HepG2 (cell line): ENCODE results near the gene NAV1. TPM values are rescaled to one million over a fixed set of nuclear protein-coding genes. Genes with fewer than 3 reads are reported as not detected.

Experiments
- ATAC-seq: fragments of 200-7000 bp; cut with Tn5 transposase; 3 replicates; pipeline ENCODE4 v1.9.1; 2020; ENCODE audit warnings: mild to moderate bottlenecking, moderate library complexity
- BruUV-seq: library from RNA; stranded (reverse); fragments of 400-500 nt; replicated peaks from 2 replicates; lab custom pipeline; 2021; lab: Mats Ljungman, UMichigan
- CTCF ChIA-PET: fragments of 300-600 bp; formaldehyde crosslinking; extraction: SDS; loops from one replicate; lab custom pipeline; 2021; ENCODE audit warnings: low total read pairs, inconsistent platforms, low intra/inter-chr PET ratio; lab: Yijun Ruan, JAX
- POLR2A ChIA-PET: fragments of 350-600 bp; sonication (Branson Sonifier 250); formaldehyde crosslinking; loops from one replicate; lab custom pipeline; 2020; ENCODE audit warnings: antibody characterized with exemption, inconsistent platforms; lab: Yijun Ruan, JAX
- DNase-seq: peaks from one replicate; pipeline ENCODE4 v3.0.0-alpha.2; 2015; ENCODE audit warnings: low spot score
- FAIRE-seq: peaks from 3 replicates; lab custom pipeline; 2011; peaks lifted over from hg19 to GRCh38; lab: Jason Lieb, UNC
- H2AFZ ChIP-seq: one replicate; pipeline ENCODE4 v1.6.1; 2011; ENCODE audit warnings: low read length, inconsistent platforms
- H3K27ac ChIP-seq: fragments of 300-600 bp; 3 replicates; pipeline ENCODE4 v1.8.0; 2011; ENCODE audit warnings: mixed run types, mild to moderate bottlenecking, mixed read lengths, low read length, inconsistent platforms; ENCODE audit not compliant: insufficient read depth; ENCODE audit errors: extremely low read length
- H3K27me3 ChIP-seq, 2 experiments: fragments of 200-600 bp in 1 of 2; 2 replicates in 1 of 2; 3 replicates in 1 of 2; pipeline versions ENCODE4 v1.6.0 to v1.8.0; 2011; ENCODE audit warnings: low read length in 2 of 2, mild to moderate bottlenecking in 2 of 2, moderate library complexity in 2 of 2, inconsistent platforms in 1 of 2; ENCODE audit not compliant: insufficient read depth in 2 of 2, control insufficient read depth in 1 of 2
- H3K36me3 ChIP-seq, 2 experiments: fragments of 200-600 bp in 1 of 2; replicated peaks in 1 of 2; 2 replicates in 1 of 2; 3 replicates in 1 of 2; pipeline versions ENCODE4 v1.5.1 to v1.8.0; 2011; ENCODE audit warnings: low read length in 2 of 2, inconsistent platforms in 1 of 2; ENCODE audit not compliant: insufficient read depth in 2 of 2, control insufficient read depth in 1 of 2
- H3K4me1 ChIP-seq: 2 replicates; pipeline ENCODE4 v1.5.1; 2012; ENCODE audit warnings: low read length, inconsistent platforms; ENCODE audit not compliant: insufficient read depth
- H3K4me2 ChIP-seq: 2 replicates; pipeline ENCODE4 v1.6.0; 2011; ENCODE audit warnings: low read depth, low read length, inconsistent platforms
- H3K4me3 ChIP-seq, 3 experiments: fragments of 200-600 bp in 1 of 3; sonication (generic), shearing (Covaris generic) in 1 of 3; replicated peaks in 1 of 3; 2 replicates each; pipeline ENCODE4 v1.5.1; 2011 to 2016; ENCODE audit warnings: low read length in 3 of 3, inconsistent platforms in 2 of 3, low read depth in 2 of 3, mild to moderate bottlenecking in 2 of 3, control low read depth in 1 of 3, mixed read lengths in 1 of 3; ENCODE audit not compliant: insufficient read depth in 1 of 3
- H3K79me2 ChIP-seq: one replicate; pipeline ENCODE4 v1.6.1; 2011; ENCODE audit warnings: low read length, inconsistent platforms; ENCODE audit not compliant: insufficient read depth
- H3K9ac ChIP-seq: 2 replicates; pipeline ENCODE4 v1.6.0; 2011; ENCODE audit warnings: mild to moderate bottlenecking, low read depth, low read length, inconsistent platforms; ENCODE audit not compliant: insufficient read depth
- H3K9me3 ChIP-seq: 2 replicates; pipeline ENCODE4 v1.5.1; 2012; ENCODE audit warnings: mild to moderate bottlenecking, low read length
- H4K20me1 ChIP-seq: 2 replicates; pipeline ENCODE4 v1.6.0; 2011; ENCODE audit warnings: inconsistent platforms, mild to moderate bottlenecking, low read length, moderate library complexity; ENCODE audit not compliant: insufficient read depth
- GLI4 ChIP-seq: sonication (generic); formaldehyde crosslinking; IDR thresholded peaks from 2 replicates; pipeline ENCODE4 v1.5.1; 2020; ENCODE audit warnings: missing genetic modification reagents, mild to moderate bottlenecking, moderate library complexity, borderline replicate concordance
- TBX2 ChIP-seq: sonication (generic); formaldehyde crosslinking; IDR thresholded peaks from 2 replicates; pipeline ENCODE4 v1.5.0; 2020; ENCODE audit warnings: missing genetic modification reagents, mild to moderate bottlenecking, borderline replicate concordance
- TBX3 ChIP-seq: fragments of 450-650 bp; IDR thresholded peaks from 2 replicates; pipeline ENCODE4 v1.6.1; 2017; ENCODE audit warnings: antibody characterized with exemption, mild to moderate bottlenecking, inconsistent platforms, borderline replicate concordance
- TCF12 ChIP-seq, 2 experiments: fragments of 450-650 bp in 1 of 2; sonication (generic) in 1 of 2; formaldehyde crosslinking in 1 of 2; IDR thresholded peaks; 2 replicates each; pipeline versions ENCODE4 v1.6.1 to v1.8.0; 2017 to 2022; ENCODE audit warnings: antibody characterized with exemption in 1 of 2, mild to moderate bottlenecking in 1 of 2, missing genetic modification reagents in 1 of 2, moderate library complexity in 1 of 2
- ZNF354B ChIP-seq: sonication (generic); formaldehyde crosslinking; IDR thresholded peaks from 2 replicates; pipeline ENCODE4 v1.8.0; 2022; ENCODE audit warnings: mild to moderate bottlenecking, missing genetic modification reagents
- ZNF605 ChIP-seq: sonication (generic); formaldehyde crosslinking; IDR thresholded peaks from 2 replicates; pipeline ENCODE4 v1.8.0; 2022; ENCODE audit warnings: mild to moderate bottlenecking, missing genetic modification reagents
- WGBS: methylation state at CpG from one replicate; pipeline ENCODE4 v1.1.6; 2017; ENCODE audit warnings: low lambda C conversion rate; 5-methylcytosine and 5-hydroxymethylcytosine counted together
- in situ Hi-C: cut with HindIII; loops from 2 replicates; pipeline ENCODE4 v1.10.0; 2017; ENCODE audit warnings: low pct_unique_long_range_greater_than_20kb; ENCODE audit not compliant: extremely low pct_ligation_motif_present
- intact Hi-C: fragments of 100-400 bp; cut with micrococcal nuclease; formaldehyde crosslinking; loops from one replicate; pipeline ENCODE4 v1.10.0; 2022; ENCODE audit not compliant: unreplicated experiment
- polyA plus RNA-seq, 8 experiments: library from polyadenylated mRNA; depleted of rRNA in 3 of 8; stranded (reverse) in 7 of 8; unstranded in 1 of 8; fragments of >200 nt; fragmentation: Illumina TruSeq in 4 of 8; extraction: Trizol in 4 of 8; gene quantifications; 2 replicates each; pipeline versions ENCODE4 v1.2.1 to v1.2.3, GENCODE V29; 2011 to 2016; ENCODE audit warnings: low read depth in 4 of 8, missing spikeins in 1 of 8, mixed read lengths in 1 of 8; ENCODE audit not compliant: insufficient read depth in 1 of 8
- total RNA-seq, 5 experiments: library from RNA; depleted of rRNA; stranded (reverse); fragments of >200 nt; fragmentation: Illumina TruSeq; extraction: Trizol; gene quantifications; 2 replicates each; pipeline ENCODE4 v1.2.3, GENCODE V29; 2016; ENCODE audit warnings: low read depth in 1 of 5
- TF ChIP-seq, protein P1 (sequence below): sonication (generic); formaldehyde crosslinking; IDR thresholded peaks from 2 replicates; pipeline ENCODE4 v1.4.0; 2020; ENCODE audit warnings: missing genetic modification reagents

Gene NAV1
- total and polyA plus RNA-seq, 2 of the 13 experiments (the other 11 are each of a cell fraction or from before 2014, with no cell fraction given): not detected

DNA sequence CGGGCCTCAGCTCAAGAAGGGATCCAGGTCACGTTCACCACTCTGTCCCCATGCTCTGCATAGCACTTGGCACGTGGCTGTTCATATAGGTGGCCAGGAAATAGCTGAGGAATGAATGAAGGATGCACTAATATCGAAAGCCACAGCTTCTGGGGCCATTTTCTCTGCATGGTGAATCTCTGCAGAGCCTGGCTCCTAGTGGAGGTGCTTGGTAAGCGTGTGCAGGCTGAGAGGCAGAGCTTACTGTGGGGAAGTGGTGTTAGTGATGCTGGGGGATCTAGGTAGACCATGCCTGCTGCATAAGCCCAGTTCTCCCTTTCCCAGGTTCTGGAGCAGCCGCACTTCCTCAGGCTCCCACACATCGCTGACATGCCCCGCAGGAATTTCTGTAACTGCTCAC lies 40.3 kb upstream of the NAV1 start:
- peaks cover 87% of the 10 kb centered on the region for H3K4me1 ChIP-seq
- ATAC-seq: no peak
- CTCF ChIA-PET: no interaction called here
- WGBS: 96% methylated on average over 8 of the region's 8 CpGs
- TF ChIP-seq TCF12 (IDR thresholded peaks at IDR 0.05) (no peak), TCF12 (CRISPR knock-in tag; IDR thresholded peaks at IDR 0.05) (no peak), ZNF354B (no peak), GLI4 (CRISPR knock-in tag) (no peak), TBX2 (no peak), TBX3 (no peak), ZNF605 (CRISPR knock-in tag) (no peak)
- TF ChIP-seq, protein P1, sequence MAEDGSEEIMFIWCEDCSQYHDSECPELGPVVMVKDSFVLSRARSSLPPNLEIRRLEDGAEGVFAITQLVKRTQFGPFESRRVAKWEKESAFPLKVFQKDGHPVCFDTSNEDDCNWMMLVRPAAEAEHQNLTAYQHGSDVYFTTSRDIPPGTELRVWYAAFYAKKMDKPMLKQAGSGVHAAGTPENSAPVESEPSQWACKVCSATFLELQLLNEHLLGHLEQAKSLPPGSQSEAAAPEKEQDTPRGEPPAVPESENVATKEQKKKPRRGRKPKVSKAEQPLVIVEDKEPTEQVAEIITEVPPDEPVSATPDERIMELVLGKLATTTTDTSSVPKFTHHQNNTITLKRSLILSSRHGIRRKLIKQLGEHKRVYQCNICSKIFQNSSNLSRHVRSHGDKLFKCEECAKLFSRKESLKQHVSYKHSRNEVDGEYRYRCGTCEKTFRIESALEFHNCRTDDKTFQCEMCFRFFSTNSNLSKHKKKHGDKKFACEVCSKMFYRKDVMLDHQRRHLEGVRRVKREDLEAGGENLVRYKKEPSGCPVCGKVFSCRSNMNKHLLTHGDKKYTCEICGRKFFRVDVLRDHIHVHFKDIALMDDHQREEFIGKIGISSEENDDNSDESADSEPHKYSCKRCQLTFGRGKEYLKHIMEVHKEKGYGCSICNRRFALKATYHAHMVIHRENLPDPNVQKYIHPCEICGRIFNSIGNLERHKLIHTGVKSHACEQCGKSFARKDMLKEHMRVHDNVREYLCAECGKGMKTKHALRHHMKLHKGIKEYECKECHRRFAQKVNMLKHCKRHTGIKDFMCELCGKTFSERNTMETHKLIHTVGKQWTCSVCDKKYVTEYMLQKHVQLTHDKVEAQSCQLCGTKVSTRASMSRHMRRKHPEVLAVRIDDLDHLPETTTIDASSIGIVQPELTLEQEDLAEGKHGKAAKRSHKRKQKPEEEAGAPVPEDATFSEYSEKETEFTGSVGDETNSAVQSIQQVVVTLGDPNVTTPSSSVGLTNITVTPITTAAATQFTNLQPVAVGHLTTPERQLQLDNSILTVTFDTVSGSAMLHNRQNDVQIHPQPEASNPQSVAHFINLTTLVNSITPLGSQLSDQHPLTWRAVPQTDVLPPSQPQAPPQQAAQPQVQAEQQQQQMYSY (CRISPR knock-in tag): no peak
- TF ChIP-seq, all 625 proteins: peak for 0
- BruUV-seq: no TSS peak
- DNase-seq (no peak), FAIRE-seq (no peak)
- Histone ChIP-seq H3K36me3 (peaks cover 0 to 1% of the 10 kb centered on the region in 2 experiments; a peak in 1 of 5 replicates), H3K9me3 (no peaks in the 10 kb centered on the region), H3K27me3 (no peaks in the 10 kb centered on the region), H2AFZ (no peak overlapping the region), H3K4me3 (no peak overlapping the region), H3K4me2 (no peak overlapping the region), H3K79me2 (no peaks in the 10 kb centered on the region), H3K27ac (no peak overlapping the region), H4K20me1 (no peaks in the 10 kb centered on the region), H3K9ac (no peak overlapping the region)
- intact Hi-C loops: no loop called here
- in situ Hi-C loops: no loop called here
- POLR2A ChIA-PET: interaction anchor here (1.6 kb wide), 1 partner anchor 9 kb away, joined by 4 read pairs; the partner anchor contains the start of gene CSRP1
